COLO668 (cell line): ENCODE measurements around the gene GLRX5.
A peak's percentile ranks its signal among the peaks of the same experiment; 100 is the strongest.

ENCODE experiments used
- DNase-seq: peaks from one replicate; lab custom pipeline; 2025; ENCODE audit not compliant: unreplicated experiment; lab: John Stamatoyannopoulos, UW

GLRX5 gene

GRCh38 chr14:95534299-95535225 is at the start of gene GLRX5:
GLRX5 (plus strand) TSS chr14:95535050; CDS start chr14:95535090, 40 bp downstream.
- peak; percentile 100 for DNase-seq

GRCh38 chr14:95485222-95485819 is 49.5 kb upstream of the GLRX5 start:
- no peak for DNase-seq

- DNase-seq, result peak; percentile 60
Measured at GRCh38 chr14:95486875-95487668, 47.8 kb upstream of the GLRX5 start.

GRCh38 chr14:95487669-95488084 is 47.2 kb upstream of the GLRX5 start:
- no peak for DNase-seq

- no peak for DNase-seq
Measured at GRCh38 chr14:95488376-95489213, 46.3 kb upstream of the GLRX5 start.

- DNase-seq, result no peak
Measured at GRCh38 chr14:95489214-95490137, 45.4 kb upstream of the GLRX5 start.

GRCh38 chr14:95490138-95490509 is 44.7 kb upstream of the GLRX5 start:
- no peak for DNase-seq

GRCh38 chr14:95490727-95491451 is 44.0 kb upstream of the GLRX5 start:
- DNase-seq, result no peak

GRCh38 chr14:95491936-95492608 is 42.8 kb upstream of the GLRX5 start:
- DNase-seq, result no peak

GRCh38 chr14:95493503-95493902 is 41.3 kb upstream of the GLRX5 start:
- DNase-seq, result no peak

- DNase-seq, result no peak
Measured at GRCh38 chr14:95493976-95494375, 40.9 kb upstream of the GLRX5 start.

GRCh38 chr14:95494456-95494855 is 40.4 kb upstream of the GLRX5 start:
- no peak for DNase-seq

GRCh38 chr14:95495076-95495475 is 39.8 kb upstream of the GLRX5 start:
- no peak for DNase-seq

GRCh38 chr14:95495538-95496025 is 39.3 kb upstream of the GLRX5 start:
- DNase-seq, result no peak

- no peak for DNase-seq
Measured at GRCh38 chr14:95496111-95496681, 38.7 kb upstream of the GLRX5 start.

- no peak for DNase-seq
Measured at GRCh38 chr14:95496690-95497259, 38.1 kb upstream of the GLRX5 start.

- no peak for DNase-seq
Measured at GRCh38 chr14:95497561-95498011, 37.3 kb upstream of the GLRX5 start.
